ENCODE results near the gene TSPAN12. TPM values are rescaled to one million over a fixed set of nuclear protein-coding genes. Genes with fewer than 3 reads are reported as not detected.

TSPAN12 gene
- total RNA-seq, 1 experiment from 2014 or later = 1.4 TPM

DNA sequence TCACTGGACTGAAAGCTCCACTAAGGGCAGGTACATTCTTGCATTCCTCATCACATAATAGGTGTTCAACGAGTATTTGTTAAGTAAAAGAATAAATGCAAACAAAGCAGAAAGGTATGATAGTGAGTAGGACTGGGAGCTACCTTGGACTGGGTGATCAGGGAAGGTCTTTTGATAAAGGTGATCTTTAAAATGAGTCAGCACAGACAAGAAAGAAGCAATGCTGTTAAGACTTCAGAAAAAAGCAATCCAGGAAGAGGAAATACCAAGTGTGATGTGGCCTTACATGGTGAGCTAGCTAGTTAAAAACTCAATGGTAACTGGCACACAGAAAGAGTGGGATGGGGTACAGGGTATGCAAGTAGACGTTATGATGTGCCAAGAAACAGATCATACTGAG lies 40.1 kb downstream of the TSPAN12 start:
- BruUV-seq (replicated peaks) = no TSS peak
- H3K9me3 ChIP-seq (ENCODE audit: control insufficient read depth, insufficient read depth, low read depth, low read length) = no peaks in the 10 kb centered on the region
- TF ChIP-seq POLR2AphosphoS5 (IDR thresholded peaks at IDR 0.05; ENCODE audit: low read depth, low read length) = no peak
- TF ChIP-seq, protein P1, sequence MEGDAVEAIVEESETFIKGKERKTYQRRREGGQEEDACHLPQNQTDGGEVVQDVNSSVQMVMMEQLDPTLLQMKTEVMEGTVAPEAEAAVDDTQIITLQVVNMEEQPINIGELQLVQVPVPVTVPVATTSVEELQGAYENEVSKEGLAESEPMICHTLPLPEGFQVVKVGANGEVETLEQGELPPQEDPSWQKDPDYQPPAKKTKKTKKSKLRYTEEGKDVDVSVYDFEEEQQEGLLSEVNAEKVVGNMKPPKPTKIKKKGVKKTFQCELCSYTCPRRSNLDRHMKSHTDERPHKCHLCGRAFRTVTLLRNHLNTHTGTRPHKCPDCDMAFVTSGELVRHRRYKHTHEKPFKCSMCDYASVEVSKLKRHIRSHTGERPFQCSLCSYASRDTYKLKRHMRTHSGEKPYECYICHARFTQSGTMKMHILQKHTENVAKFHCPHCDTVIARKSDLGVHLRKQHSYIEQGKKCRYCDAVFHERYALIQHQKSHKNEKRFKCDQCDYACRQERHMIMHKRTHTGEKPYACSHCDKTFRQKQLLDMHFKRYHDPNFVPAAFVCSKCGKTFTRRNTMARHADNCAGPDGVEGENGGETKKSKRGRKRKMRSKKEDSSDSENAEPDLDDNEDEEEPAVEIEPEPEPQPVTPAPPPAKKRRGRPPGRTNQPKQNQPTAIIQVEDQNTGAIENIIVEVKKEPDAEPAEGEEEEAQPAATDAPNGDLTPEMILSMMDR (IDR thresholded peaks at IDR 0.05) = no peak
- TF ChIP-seq SIN3A (IDR thresholded peaks at IDR 0.05; ENCODE audit: borderline replicate concordance, insufficient read depth, low read depth, low read length) = no peak
- TF ChIP-seq TCF7L2 (IDR thresholded peaks at IDR 0.05; ENCODE audit: low read depth, low read length) = no peak
- TF ChIP-seq, protein P2, sequence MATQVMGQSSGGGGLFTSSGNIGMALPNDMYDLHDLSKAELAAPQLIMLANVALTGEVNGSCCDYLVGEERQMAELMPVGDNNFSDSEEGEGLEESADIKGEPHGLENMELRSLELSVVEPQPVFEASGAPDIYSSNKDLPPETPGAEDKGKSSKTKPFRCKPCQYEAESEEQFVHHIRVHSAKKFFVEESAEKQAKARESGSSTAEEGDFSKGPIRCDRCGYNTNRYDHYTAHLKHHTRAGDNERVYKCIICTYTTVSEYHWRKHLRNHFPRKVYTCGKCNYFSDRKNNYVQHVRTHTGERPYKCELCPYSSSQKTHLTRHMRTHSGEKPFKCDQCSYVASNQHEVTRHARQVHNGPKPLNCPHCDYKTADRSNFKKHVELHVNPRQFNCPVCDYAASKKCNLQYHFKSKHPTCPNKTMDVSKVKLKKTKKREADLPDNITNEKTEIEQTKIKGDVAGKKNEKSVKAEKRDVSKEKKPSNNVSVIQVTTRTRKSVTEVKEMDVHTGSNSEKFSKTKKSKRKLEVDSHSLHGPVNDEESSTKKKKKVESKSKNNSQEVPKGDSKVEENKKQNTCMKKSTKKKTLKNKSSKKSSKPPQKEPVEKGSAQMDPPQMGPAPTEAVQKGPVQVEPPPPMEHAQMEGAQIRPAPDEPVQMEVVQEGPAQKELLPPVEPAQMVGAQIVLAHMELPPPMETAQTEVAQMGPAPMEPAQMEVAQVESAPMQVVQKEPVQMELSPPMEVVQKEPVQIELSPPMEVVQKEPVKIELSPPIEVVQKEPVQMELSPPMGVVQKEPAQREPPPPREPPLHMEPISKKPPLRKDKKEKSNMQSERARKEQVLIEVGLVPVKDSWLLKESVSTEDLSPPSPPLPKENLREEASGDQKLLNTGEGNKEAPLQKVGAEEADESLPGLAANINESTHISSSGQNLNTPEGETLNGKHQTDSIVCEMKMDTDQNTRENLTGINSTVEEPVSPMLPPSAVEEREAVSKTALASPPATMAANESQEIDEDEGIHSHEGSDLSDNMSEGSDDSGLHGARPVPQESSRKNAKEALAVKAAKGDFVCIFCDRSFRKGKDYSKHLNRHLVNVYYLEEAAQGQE (IDR thresholded peaks at IDR 0.05; ENCODE audit: insufficient read depth in 1 of 2, low read depth in 2 of 2, low read length in 1 of 2) = no peak
- in situ Hi-C loops (cut with HindIII; ENCODE audit: low pct_unique_long_range_greater_than_20kb, low sequenced_read_pairs) = no loop called here
- ATAC-seq (no peak), DNase-seq (ENCODE audit: low read depth, low spot score) (no peak)
- CTCF ChIA-PET = no interaction called here
- intact Hi-C loops (cut with micrococcal nuclease; ENCODE audit: unreplicated experiment) = no loop called here
- no peak overlapping the region for H3K4me3 ChIP-seq (ENCODE audit: low read depth in 2 of 2, low read length in 2 of 2)
- H3K36me3 ChIP-seq (ENCODE audit: control insufficient read depth, insufficient read depth, low read length) = no peaks in the 10 kb centered on the region
- H3K27ac ChIP-seq (ENCODE audit: low read length) = no peak overlapping the region
- peaks cover 2% of the 10 kb centered on the region; the same call in 1 of the 2 replicates for H3K27me3 ChIP-seq (ENCODE audit: control insufficient read depth, insufficient read depth, low read length)
- POLR2A ChIA-PET = no interaction called here
- no peaks in the 10 kb centered on the region for H3K4me1 ChIP-seq (ENCODE audit: control insufficient read depth, insufficient read depth, low read length)

DNA sequence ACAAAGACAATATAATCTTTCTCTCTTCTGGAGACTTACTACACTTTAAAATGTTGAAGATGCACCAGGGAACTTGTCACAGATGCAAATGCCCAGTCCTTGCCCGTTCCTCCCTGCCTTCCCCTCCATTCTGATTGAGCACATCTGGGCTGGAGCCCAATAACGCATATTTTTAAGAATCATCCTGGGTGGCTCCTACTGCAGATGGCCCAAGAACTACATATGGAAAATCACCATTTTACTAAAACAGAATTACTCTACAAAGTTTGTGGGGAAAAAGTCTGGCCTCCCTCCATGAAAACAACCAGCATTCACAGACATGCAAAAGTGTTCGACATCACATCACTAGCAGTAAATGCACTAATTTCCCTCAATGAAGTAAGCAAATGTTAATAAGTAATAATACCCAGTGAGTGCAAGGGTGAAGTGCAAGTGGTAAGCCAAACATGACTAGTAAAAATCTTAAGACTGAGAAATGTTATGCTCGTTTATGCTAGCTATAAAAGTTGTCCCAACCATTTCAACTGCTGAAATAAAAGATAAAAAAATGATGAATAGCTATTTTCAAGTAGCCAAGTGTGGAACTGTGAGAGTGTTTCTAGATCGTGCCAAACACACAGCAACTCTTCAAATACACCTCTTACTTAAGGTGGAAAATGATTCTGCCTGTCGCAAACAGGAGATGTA lies 43.5 kb downstream of the TSPAN12 start:
- Histone ChIP-seq H3K9me3 (ENCODE audit: control insufficient read depth, insufficient read depth, low read depth, low read length) (no peaks in the 10 kb centered on the region), H3K4me3 (ENCODE audit: low read depth in 2 of 2, low read length in 2 of 2) (no peak overlapping the region), H3K4me1 (ENCODE audit: control insufficient read depth, insufficient read depth, low read length) (no peaks in the 10 kb centered on the region), H3K27ac (ENCODE audit: low read length) (no peak overlapping the region), H3K27me3 (ENCODE audit: control insufficient read depth, insufficient read depth, low read length) (peaks cover 2% of the 10 kb centered on the region; the same call in 1 of the 2 replicates), H3K36me3 (ENCODE audit: control insufficient read depth, insufficient read depth, low read length) (no peaks in the 10 kb centered on the region)
- ChIA-PET CTCF (no interaction called here), POLR2A (no interaction called here)
- no TSS peak for BruUV-seq (replicated peaks)
- no peak for DNase-seq (ENCODE audit: low read depth, low spot score)
- TF ChIP-seq TCF7L2 (IDR thresholded peaks at IDR 0.05; ENCODE audit: low read depth, low read length) (no peak), POLR2AphosphoS5 (IDR thresholded peaks at IDR 0.05; ENCODE audit: low read depth, low read length) (no peak), SIN3A (IDR thresholded peaks at IDR 0.05; ENCODE audit: borderline replicate concordance, insufficient read depth, low read depth, low read length) (no peak)
- in situ Hi-C loops (cut with HindIII; ENCODE audit: low pct_unique_long_range_greater_than_20kb, low sequenced_read_pairs) = no loop called here
- no peak for ATAC-seq
- intact Hi-C loops (cut with micrococcal nuclease; ENCODE audit: unreplicated experiment) = no loop called here

DNA sequence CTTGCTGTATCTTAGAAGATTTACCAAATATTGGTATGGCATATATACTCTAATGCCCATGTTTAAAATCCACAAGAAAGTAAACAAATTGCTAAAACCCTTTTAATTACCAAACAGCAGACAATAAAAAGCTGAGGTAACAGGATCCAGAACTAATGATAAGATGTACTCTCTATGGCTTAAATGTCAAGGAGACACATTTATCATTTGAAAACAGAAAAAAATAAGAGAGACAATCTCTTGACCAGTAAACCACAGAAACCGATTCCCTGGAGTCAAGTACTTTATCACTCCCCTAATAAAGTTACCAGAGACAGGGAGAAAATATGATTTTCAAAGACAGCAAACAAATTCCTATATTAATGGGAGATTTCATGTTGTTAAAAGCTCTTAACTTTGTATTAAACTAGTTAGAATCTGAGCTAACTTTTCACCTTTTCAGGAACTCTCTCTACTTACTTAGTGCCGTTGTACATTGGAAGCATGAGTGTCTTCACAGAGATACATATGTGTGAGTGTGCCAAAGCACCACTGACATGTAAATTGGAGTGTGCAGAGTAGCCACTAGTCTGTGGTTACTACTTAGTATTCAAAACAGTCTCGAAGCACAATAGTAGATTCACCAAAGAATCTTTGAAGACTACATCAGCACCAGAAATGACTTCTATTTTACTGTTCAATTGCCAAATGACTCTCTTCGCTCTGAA lies 44.2 kb downstream of the TSPAN12 start:
- intact Hi-C loops (cut with micrococcal nuclease; ENCODE audit: unreplicated experiment) (no loop called here), in situ Hi-C loops (cut with HindIII; ENCODE audit: low pct_unique_long_range_greater_than_20kb, low sequenced_read_pairs) (no loop called here)
- Histone ChIP-seq H3K9me3 (ENCODE audit: control insufficient read depth, insufficient read depth, low read depth, low read length) (no peaks in the 10 kb centered on the region), H3K27ac (ENCODE audit: low read length) (no peak overlapping the region), H3K36me3 (ENCODE audit: control insufficient read depth, insufficient read depth, low read length) (no peaks in the 10 kb centered on the region), H3K27me3 (ENCODE audit: control insufficient read depth, insufficient read depth, low read length) (peaks cover 2% of the 10 kb centered on the region; the same call in 1 of the 2 replicates), H3K4me1 (ENCODE audit: control insufficient read depth, insufficient read depth, low read length) (no peaks in the 10 kb centered on the region), H3K4me3 (ENCODE audit: low read depth in 2 of 2, low read length in 2 of 2) (no peak overlapping the region)
- TF ChIP-seq TCF7L2 (IDR thresholded peaks at IDR 0.05; ENCODE audit: low read depth, low read length) = no peak
- no peak for TF ChIP-seq SIN3A (IDR thresholded peaks at IDR 0.05; ENCODE audit: borderline replicate concordance, insufficient read depth, low read depth, low read length)
- TF ChIP-seq, protein P2 (IDR thresholded peaks at IDR 0.05; ENCODE audit: insufficient read depth in 1 of 2, low read depth in 2 of 2, low read length in 1 of 2) = no peak
- TF ChIP-seq POLR2AphosphoS5 (IDR thresholded peaks at IDR 0.05; ENCODE audit: low read depth, low read length) = no peak
- DNase-seq (ENCODE audit: low read depth, low spot score) = no peak
- no peak for ATAC-seq
- ChIA-PET CTCF (no interaction called here), POLR2A (no interaction called here)
- BruUV-seq (replicated peaks) = no TSS peak
